ENCODE data around the gene PKD1.

Gene PKD1

DNA sequence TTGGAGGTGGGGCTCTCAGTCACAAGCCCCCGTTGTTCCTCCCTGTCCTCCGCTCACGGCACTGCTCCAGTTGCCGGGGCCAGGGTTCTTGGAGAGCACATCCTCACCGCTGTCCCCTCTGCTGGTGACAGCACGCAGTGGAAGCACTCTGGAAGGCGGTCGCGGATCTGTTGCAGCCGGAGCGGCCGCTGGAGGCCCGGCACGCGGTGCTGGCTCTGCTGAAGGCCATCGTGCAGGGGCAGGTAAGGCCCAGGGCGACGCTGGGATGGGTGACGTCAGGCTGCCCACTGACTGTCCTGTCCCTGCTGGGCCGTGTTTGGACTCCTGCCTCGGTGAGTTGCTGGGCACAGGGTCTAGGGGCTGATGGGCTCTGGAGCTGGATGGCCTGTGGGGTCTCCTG is 82.5 kb downstream of the PKD1 start:
- H3K27ac ChIP-seq: no peak overlapping the region
- no peaks in the 10 kb centered on the region for H3K27me3 ChIP-seq (ENCODE audit: insufficient read depth, low read depth, severe bottlenecking)
- H3K9me3 ChIP-seq (ENCODE audit: severe bottlenecking): no peaks in the 10 kb centered on the region
- DNase-seq: no peak
- TF ChIP-seq, protein P1, sequence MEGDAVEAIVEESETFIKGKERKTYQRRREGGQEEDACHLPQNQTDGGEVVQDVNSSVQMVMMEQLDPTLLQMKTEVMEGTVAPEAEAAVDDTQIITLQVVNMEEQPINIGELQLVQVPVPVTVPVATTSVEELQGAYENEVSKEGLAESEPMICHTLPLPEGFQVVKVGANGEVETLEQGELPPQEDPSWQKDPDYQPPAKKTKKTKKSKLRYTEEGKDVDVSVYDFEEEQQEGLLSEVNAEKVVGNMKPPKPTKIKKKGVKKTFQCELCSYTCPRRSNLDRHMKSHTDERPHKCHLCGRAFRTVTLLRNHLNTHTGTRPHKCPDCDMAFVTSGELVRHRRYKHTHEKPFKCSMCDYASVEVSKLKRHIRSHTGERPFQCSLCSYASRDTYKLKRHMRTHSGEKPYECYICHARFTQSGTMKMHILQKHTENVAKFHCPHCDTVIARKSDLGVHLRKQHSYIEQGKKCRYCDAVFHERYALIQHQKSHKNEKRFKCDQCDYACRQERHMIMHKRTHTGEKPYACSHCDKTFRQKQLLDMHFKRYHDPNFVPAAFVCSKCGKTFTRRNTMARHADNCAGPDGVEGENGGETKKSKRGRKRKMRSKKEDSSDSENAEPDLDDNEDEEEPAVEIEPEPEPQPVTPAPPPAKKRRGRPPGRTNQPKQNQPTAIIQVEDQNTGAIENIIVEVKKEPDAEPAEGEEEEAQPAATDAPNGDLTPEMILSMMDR (IDR thresholded peaks at IDR 0.05; ENCODE audit: low read depth, low read length): no peak
- no peak overlapping the region for H3K4me3 ChIP-seq (ENCODE audit: low read depth, low read length)
- peaks cover 49% of the 10 kb centered on the region for H3K36me3 ChIP-seq

DNA sequence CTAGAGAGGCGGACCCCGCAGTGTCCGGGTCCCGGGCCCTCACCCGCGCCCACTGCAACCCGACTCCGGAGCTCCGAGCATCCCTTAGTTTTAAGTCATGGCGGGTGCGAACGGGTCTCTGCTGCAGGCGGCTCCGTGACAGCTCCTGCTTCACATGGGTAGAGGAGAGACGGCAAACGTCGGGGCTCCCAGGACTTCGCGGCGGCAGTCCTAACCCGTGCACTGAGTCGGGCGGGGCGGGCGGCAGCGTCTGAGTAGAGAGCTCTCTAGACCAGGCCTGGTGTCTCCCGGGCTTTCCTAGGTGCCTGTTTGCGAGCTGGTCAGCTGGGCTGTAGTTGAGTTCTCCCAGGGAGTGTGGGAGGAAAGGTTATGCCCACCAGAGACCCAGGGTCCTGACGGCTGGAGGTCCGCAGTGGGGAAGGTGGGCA is 87.6 kb downstream of the PKD1 start:
- DNase-seq: no peak
- Histone ChIP-seq H3K4me3 (ENCODE audit: low read depth, low read length) (peak overlapping the region; percentile 69), H3K27me3 (ENCODE audit: insufficient read depth, low read depth, severe bottlenecking) (no peaks in the 10 kb centered on the region), H3K9me3 (ENCODE audit: severe bottlenecking) (no peaks in the 10 kb centered on the region), H3K36me3 (peaks cover 39% of the 10 kb centered on the region), H3K27ac (peak overlapping the region; percentile 30)
- TF ChIP-seq, protein P1 (IDR thresholded peaks at IDR 0.05; ENCODE audit: low read depth, low read length): no peak

DNA sequence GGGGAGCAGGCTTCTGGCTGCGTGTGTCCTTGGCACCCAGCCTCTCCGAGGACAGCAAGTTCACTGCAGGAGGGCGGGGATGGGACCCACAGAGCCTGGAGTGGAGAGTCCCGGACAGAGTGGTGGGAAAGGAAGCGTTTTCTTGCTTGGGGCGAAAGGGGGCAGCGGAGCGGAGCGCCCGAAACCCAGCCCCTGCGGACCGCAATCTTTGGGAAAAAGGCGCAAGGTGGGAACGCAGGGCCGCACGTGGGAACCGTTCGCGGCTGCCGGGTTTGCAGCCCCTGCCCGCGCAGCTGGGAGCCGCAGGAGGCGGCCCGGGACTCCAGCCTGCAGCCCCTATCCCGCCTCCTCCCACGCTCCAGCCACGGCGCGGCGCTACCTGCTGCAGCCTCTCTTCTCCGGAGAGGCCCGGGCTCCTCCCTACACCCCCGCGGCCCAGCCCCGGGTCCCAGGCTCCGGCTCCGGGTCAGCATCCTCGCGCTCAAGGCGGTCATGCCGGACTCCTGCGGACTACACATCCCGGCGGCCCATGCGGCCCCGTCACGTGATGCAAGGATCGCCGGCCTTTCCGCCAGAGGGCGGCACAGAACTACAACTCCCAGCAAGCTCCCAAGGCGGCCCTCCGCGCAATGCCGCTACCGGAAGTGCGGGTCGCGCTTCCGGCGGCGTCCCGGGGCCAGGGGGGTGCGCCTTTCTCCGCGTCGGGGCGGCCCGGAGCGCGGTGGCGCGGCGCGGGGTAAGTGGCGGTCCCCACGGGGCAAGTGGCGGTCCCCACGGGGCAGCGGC is 88.2 kb downstream of the PKD1 start, which contains the start of the genes NTHL1 and TSC2:
TSS of gene NTHL1 (minus strand) at position 505 of the 786 bp plus-strand sequence. CDS start at position 494, 11 bp downstream.
TSS of gene TSC2 (plus strand) at position 656 of the 786 bp plus-strand sequence. CDS start 631 bp downstream, outside the sequence.
- Histone ChIP-seq H3K27ac (peak within 1 kb of the TSS; percentile 30), H3K27me3 (ENCODE audit: insufficient read depth, low read depth, severe bottlenecking) (no peaks in the 10 kb centered on the region), H3K36me3 (peaks cover 35% of the 10 kb centered on the region), H3K4me3 (ENCODE audit: low read depth, low read length) (peak within 1 kb of the TSS; percentile 69), H3K9me3 (ENCODE audit: severe bottlenecking) (no peaks in the 10 kb centered on the region)
- TF ChIP-seq, protein P1 (IDR thresholded peaks at IDR 0.05; ENCODE audit: low read depth, low read length): no peak
- DNase-seq: peak; percentile 97

DNA sequence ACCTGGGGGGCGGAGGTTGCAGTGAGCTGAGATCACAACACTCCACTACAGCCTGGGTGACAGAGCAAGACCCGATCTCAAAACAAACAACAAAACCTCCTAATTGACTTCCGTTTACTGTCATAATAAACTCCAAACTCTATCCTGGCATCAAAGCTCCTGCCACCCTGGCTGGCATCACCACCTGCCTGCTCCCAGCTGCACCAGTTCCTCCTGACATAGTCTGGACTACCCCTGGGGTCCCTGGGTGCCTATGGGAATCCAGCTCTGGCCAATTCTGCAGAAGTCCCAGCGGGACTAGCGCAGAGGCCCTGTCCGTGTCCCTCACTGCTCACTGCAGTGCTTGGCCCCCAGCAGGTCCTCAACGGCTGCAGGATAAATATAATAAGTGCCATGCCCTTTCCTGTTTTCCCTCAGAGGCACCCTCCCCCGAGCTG is 88.8 kb downstream of the PKD1 start:
- H3K9me3 ChIP-seq (ENCODE audit: severe bottlenecking): no peaks in the 10 kb centered on the region
- H3K4me3 ChIP-seq (ENCODE audit: low read depth, low read length): peak overlapping the region; percentile 69
- DNase-seq: no peak
- peaks cover 30% of the 10 kb centered on the region for H3K36me3 ChIP-seq
- peak overlapping the region; percentile 30; the same call in 1 of the 2 replicates for H3K27ac ChIP-seq
- TF ChIP-seq, protein P1 (IDR thresholded peaks at IDR 0.05; ENCODE audit: low read depth, low read length): no peak
- no peaks in the 10 kb centered on the region for H3K27me3 ChIP-seq (ENCODE audit: insufficient read depth, low read depth, severe bottlenecking)

DNA sequence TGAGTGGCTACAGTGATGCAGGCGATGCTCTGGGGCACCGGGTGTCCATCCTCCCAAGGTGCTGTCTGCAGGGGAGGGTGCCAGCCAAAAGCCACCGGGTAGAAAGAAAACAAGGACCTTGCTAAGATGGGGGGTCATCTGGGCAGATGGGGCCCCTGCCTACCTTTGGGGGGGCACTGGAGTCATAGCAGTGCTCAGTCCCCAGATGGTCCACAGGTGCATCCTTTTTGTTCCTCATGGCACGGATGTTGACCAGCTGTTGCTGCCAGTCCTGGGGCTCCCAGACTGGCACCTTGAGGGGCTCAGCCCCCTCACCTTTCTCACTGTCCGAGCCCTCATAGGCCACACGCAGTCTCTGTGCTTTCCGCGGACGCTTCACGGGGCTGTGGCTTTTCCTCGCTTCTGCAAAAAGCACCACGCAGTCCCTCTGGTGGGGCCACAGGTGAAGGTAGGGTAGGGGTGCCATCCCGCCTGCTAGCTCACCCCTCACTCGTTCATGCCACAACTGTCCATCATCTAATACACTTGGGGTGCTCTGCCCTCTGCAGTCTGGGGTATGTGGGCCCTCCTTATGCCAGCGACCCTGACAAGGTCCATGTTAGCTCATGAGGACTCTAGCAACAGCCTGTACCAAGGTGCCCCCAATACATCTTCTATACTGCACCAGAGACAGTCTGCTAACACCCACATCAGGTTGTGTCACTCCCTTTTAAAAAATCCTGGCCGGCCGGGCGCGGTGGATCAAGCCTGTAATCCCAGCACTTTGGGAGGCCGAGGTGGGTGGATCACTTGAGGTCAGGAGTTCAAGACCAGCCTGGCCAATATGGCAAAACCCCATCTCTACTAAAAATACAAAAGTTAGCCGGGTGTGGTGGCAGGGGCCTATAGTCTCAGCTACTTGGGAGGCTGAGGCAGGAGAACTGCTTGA is 89.5 kb downstream of the PKD1 start:
- peaks cover 26% of the 10 kb centered on the region for H3K36me3 ChIP-seq
- DNase-seq: no peak
- H3K27me3 ChIP-seq (ENCODE audit: insufficient read depth, low read depth, severe bottlenecking): no peaks in the 10 kb centered on the region
- no peaks in the 10 kb centered on the region for H3K9me3 ChIP-seq (ENCODE audit: severe bottlenecking)
- TF ChIP-seq, protein P1 (IDR thresholded peaks at IDR 0.05; ENCODE audit: low read depth, low read length): no peak
- H3K4me3 ChIP-seq (ENCODE audit: low read depth, low read length): no peak overlapping the region; the same call in 1 of the 2 replicates
- H3K27ac ChIP-seq: no peak overlapping the region; the same call in 1 of the 2 replicates
